PC-9 (cell line): Measurements from ENCODE around the gene CEP135.

Experiments
- CTCF ChIP-seq: fragments of 200-600 bp; sonication (generic); conservative IDR thresholded peaks from 2 replicates; pipeline ENCODE4 v1.6.1; 2017; ENCODE audit warnings: mixed run types, antibody characterized with exemption, mild to moderate bottlenecking, moderate library complexity
- EZH2 ChIP-seq: fragments of 200-600 bp; sonication (generic); IDR thresholded peaks from 2 replicates; pipeline ENCODE4 v1.8.0; 2017; ENCODE audit warnings: antibody characterized with exemption, low read depth

- TF ChIP-seq CTCF: no peak
- no peak for TF ChIP-seq EZH2
These were observed 10.3 kb upstream of the CEP135 start for GRCh38 chr4:55938481-55938880.
